NCI-H2081 treated with DMSO at 0.1 percent for 48 hours (cell line): ENCODE results near the gene RPL4.

Source experiments
- DNase-seq: peaks from one replicate; lab custom pipeline; 2025; lab: John Stamatoyannopoulos, UW

RPL4 gene

DNA sequence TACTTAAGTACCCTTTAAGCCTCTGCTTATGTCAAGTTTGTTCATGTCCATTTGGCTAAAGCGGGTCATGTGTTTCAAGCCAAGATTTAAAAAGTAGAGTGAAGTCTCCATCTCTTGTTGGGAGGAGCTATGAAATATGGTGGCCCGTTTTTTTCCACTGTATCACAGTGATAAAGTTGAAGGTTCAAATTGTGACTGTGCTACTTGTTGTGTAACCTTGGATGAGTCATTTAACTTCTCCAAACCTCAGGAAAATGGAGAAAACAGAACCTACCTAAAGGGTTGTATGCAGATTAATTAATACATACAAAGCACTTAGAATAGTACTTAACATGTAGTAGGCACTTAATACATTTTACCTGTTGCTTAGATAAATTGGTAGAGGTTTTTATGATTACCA, 50.5 kb downstream of the RPL4 start:
- DNase-seq, result no peak

DNA sequence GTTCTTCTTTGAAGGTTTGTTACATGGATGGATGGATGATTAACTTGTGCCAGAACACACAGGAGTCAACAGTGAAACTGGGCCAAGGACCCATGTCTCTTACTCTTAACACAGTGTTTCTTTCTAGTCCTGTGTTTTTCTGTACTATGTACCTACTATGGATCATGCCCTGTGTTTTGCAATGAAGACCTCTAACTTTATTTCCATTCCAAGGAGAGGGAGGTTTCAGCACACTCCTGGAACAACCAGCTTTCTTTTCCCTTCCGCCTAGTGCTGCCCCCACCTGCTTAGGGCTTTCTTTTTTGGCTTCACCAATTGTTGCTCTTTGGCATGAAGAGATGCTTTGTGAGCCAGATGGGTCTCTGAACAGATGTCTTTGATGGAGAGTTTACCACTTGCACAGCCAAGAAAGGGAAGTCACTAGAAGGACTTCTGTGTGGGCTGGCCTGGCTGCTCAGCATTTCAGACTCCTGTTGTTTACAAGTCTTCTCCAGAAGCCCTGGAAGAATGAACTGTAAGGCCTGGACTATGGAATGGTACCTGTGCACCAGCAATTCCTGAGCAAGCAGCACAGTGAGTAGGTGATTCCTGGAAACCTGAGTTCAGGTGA, 51.6 kb downstream of the RPL4 start:
- no peak for DNase-seq

DNA sequence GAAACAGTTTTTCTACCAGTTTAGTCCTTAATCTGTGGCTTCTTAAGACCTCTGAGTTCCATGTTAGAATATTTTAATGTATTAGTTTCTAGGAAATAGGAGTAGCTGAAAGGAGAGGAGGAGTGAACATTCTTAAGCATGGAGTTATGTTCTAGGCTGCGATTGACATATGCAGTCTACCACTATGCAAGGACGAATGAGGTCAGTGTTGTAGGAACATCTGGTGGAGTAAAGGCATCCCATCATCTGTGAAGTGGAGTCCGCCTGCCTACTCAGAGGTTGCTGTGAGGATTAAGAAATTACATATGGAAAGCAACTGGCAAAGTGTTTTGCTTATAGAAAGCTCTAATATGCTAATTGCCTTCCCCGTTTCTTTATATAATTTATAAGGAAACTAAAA, 52.2 kb downstream of the RPL4 start:
- no peak for DNase-seq
